ENCODE measurements around the gene BPNT1. TPM values are rescaled to one million over a fixed set of nuclear protein-coding genes. Genes with fewer than 3 reads are reported as not detected.

The BPNT1 gene
- total and polyA plus RNA-seq, 2 of the 13 experiments (the other 11 are each of a cell fraction or from before 2014, with no cell fraction given) = 35.2 to 43.9 TPM

- TF ChIP-seq ZNF142 (CRISPR knock-in tag; IDR thresholded peaks at IDR 0.05) (0 out of 2 replicates have a peak, but pooled peaks have one; percentile 20), ZFAT (CRISPR knock-in tag; conservative IDR thresholded peaks at IDR 0.05) (no peak), HNRNPK (IDR thresholded peaks at IDR 0.05; ENCODE audit: low read depth, low read length, poor library complexity, severe bottlenecking) (no peak), LCORL (IDR thresholded peaks at IDR 0.05) (no peak), LCORL (CRISPR knock-in tag; IDR thresholded peaks at IDR 0.05) (no peak), ZMAT3 (CRISPR knock-in tag; conservative IDR thresholded peaks at IDR 0.05) (peak; percentile 77; the same call in 1 of the 2 replicates), MTF2 (CRISPR knock-in tag; IDR thresholded peaks at IDR 0.05; ENCODE audit: borderline replicate concordance) (no peak), HIC2 (CRISPR knock-in tag; IDR thresholded peaks at IDR 0.05; ENCODE audit: low read depth) (peak; percentile 70; the same call in 1 of the 2 replicates), SRSF1 (optimal IDR thresholded peaks at IDR 0.05; ENCODE audit: low read depth, low read length) (no peak), ESRRA (CRISPR knock-in tag; IDR thresholded peaks at IDR 0.05; ENCODE audit: low read depth) (no peak), TOE1 (CRISPR knock-in tag; IDR thresholded peaks at IDR 0.05) (no peak), IRF1 (CRISPR knock-in tag; IDR thresholded peaks at IDR 0.05; ENCODE audit: low read depth) (no peak), ZNF772 (CRISPR knock-in tag; IDR thresholded peaks at IDR 0.05) (peak; percentile 44; the same call in 1 of the 2 replicates), NR2F2 (IDR thresholded peaks at IDR 0.05; ENCODE audit: borderline replicate concordance, low read depth) (0 out of 2 replicates have a peak, but pooled peaks have one; percentile 10), ZNF670 (CRISPR knock-in tag; IDR thresholded peaks at IDR 0.05; ENCODE audit: borderline replicate concordance) (no peak), FOSL2 (CRISPR knock-in tag; IDR thresholded peaks at IDR 0.05) (peak; percentile 51), SPEN (CRISPR knock-in tag; IDR thresholded peaks at IDR 0.05; ENCODE audit: low read depth) (peak; percentile 52)
Measured at GRCh38 chr1:220089650-220090556, at the start of gene BPNT1 (continued).

Measured in HepG2 (cell line).